OCI-LY7 (cell line): ENCODE measurements around the gene UNC79. TPM values are rescaled to one million over a fixed set of nuclear protein-coding genes. Genes with fewer than 3 reads are reported as not detected.

Source experiments
- BruUV-seq: library from RNA; stranded (reverse); fragments of 400-500 nt; replicated peaks from 2 replicates; lab custom pipeline; 2021; lab: Mats Ljungman, UMichigan
- CTCF ChIA-PET: fragments of 300-600 bp; sonication (Branson Sonifier 250); formaldehyde crosslinking; loops from one replicate; lab custom pipeline; 2022; ENCODE audit warnings: antibody characterized with exemption; ENCODE audit not compliant: unreplicated experiment; lab: Charles Lee
- POLR2A ChIA-PET: fragments of 300-600 bp; sonication (Branson Sonifier 250); formaldehyde crosslinking; loops from one replicate; lab custom pipeline; 2022; ENCODE audit warnings: antibody characterized with exemption; lab: Charles Lee
- DNase-seq: peaks from one replicate; pipeline ENCODE4 v3.0.0-alpha.2; 2015; ENCODE audit warnings: low spot score
- H2AFZ ChIP-seq: fragments of 200-600 bp; sonication (generic), shearing (Covaris generic); 2 replicates; pipeline ENCODE4 v1.6.1; 2014; ENCODE audit warnings: mild to moderate bottlenecking, antibody characterized with exemption, low read length, moderate library complexity
- H3K27ac ChIP-seq: fragments of 200-600 bp; sonication (generic); 2 replicates; pipeline ENCODE4 v1.5.1; 2014; ENCODE audit warnings: mixed run types, low read depth, mild to moderate bottlenecking, moderate library complexity, low read length, inconsistent platforms; ENCODE audit not compliant: poor library complexity, severe bottlenecking
- H3K36me3 ChIP-seq: fragments of 200-600 bp; sonication (generic); 2 replicates; pipeline ENCODE4 v1.6.1; 2014; ENCODE audit warnings: mild to moderate bottlenecking, antibody characterized with exemption, low read length, moderate library complexity, mixed read lengths; ENCODE audit not compliant: insufficient read depth
- H3K4me1 ChIP-seq: fragments of 200-600 bp; sonication (generic); 2 replicates; pipeline ENCODE4 v1.5.1; 2014; ENCODE audit warnings: mild to moderate bottlenecking, low read length; ENCODE audit not compliant: insufficient read depth, poor library complexity, severe bottlenecking
- H3K4me2 ChIP-seq: fragments of 200-600 bp; sonication (generic); 2 replicates; pipeline ENCODE4 v1.6.1; 2014; ENCODE audit warnings: mild to moderate bottlenecking, low read length
- H3K4me3 ChIP-seq: fragments of 200-600 bp; sonication (generic); 2 replicates; pipeline ENCODE4 v1.5.1; 2014; ENCODE audit warnings: mild to moderate bottlenecking, low read depth, low read length; ENCODE audit not compliant: poor library complexity, severe bottlenecking
- H3K79me2 ChIP-seq: fragments of 200-600 bp; sonication (generic); 2 replicates; pipeline ENCODE4 v1.6.1; 2016; ENCODE audit warnings: low read depth, mild to moderate bottlenecking, low read length, moderate library complexity, mixed read lengths; ENCODE audit not compliant: insufficient read depth
- H3K9me2 ChIP-seq: fragments of 200-600 bp; sonication (generic); 2 replicates; pipeline ENCODE4 v1.6.1; 2016; ENCODE audit warnings: mild to moderate bottlenecking, low read length, mixed read lengths; ENCODE audit not compliant: insufficient read depth
- H3K9me3 ChIP-seq: fragments of 200-600 bp; sonication (generic); 2 replicates; pipeline ENCODE4 v1.6.1; 2014; ENCODE audit warnings: mild to moderate bottlenecking, mixed run types, low read length, mixed read lengths
- H4K20me1 ChIP-seq: fragments of 200-600 bp; sonication (generic); 2 replicates; pipeline ENCODE4 v1.6.1; 2014; ENCODE audit warnings: mild to moderate bottlenecking, antibody characterized with exemption, low read length, moderate library complexity, mixed read lengths; ENCODE audit not compliant: insufficient read depth
- CTCF ChIP-seq: fragments of 200-600 bp; sonication (generic); conservative IDR thresholded peaks from 2 replicates; pipeline ENCODE4 v1.5.1; 2014; ENCODE audit warnings: mild to moderate bottlenecking, antibody characterized with exemption, low read length, moderate library complexity, mixed read lengths
- EZH2phosphoT487 ChIP-seq: fragments of 200-600 bp; sonication (generic); IDR thresholded peaks from 2 replicates; pipeline ENCODE4 v1.6.1; 2018; ENCODE audit warnings: low read depth, borderline replicate concordance, mild to moderate bottlenecking, mixed run types, antibody characterized with exemption, low read length, moderate library complexity, mixed read lengths
- intact Hi-C: fragments of 100-400 bp; cut with micrococcal nuclease; formaldehyde crosslinking; loops from one replicate; pipeline ENCODE4 v1.10.0; 2022; ENCODE audit not compliant: unreplicated experiment
- total RNA-seq, 2 experiments: library from RNA; depleted of rRNA in 1 of 2; stranded (reverse); fragments of >200 nt in 1 of 2; shearing (Covaris generic) in 1 of 2; gene quantifications; 2 replicates each; pipeline ENCODE4 v1.2.3, GENCODE V29; 2014 to 2022

UNC79 gene
- total RNA-seq, 2 experiments from 2014 or later: 0.17 to 0.19 TPM

- H4K20me1 ChIP-seq: no peaks in the 10 kb centered on the region
- ChIA-PET POLR2A (interaction anchor here (0.5 kb wide), 1 partner anchor 63 kb away, joined by 8 read pairs; no protein-coding TSS in a partner anchor), CTCF (no interaction called here)
- no peaks in the 10 kb centered on the region for H3K9me2 ChIP-seq
- H3K36me3 ChIP-seq: no peaks in the 10 kb centered on the region
- DNase-seq: no peak
- BruUV-seq: no TSS peak
- no peak overlapping the region for H3K4me3 ChIP-seq
- intact Hi-C loops: no loop called here
- no peak overlapping the region for H2AFZ ChIP-seq
- H3K9me3 ChIP-seq: no peaks in the 10 kb centered on the region
- H3K79me2 ChIP-seq: no peaks in the 10 kb centered on the region
- no peak for TF ChIP-seq EZH2phosphoT487
- TF ChIP-seq CTCF: no peak
- no peak overlapping the region for H3K4me2 ChIP-seq
- no peaks in the 10 kb centered on the region for H3K4me1 ChIP-seq
- H3K27ac ChIP-seq: no peak overlapping the region
Measured at GRCh38 chr14:93729993-93730392, 299.3 kb downstream of the UNC79 start.

- Histone ChIP-seq H3K4me3 (no peak overlapping the region), H2AFZ (no peak overlapping the region), H4K20me1 (no peaks in the 10 kb centered on the region), H3K4me2 (no peak overlapping the region), H3K9me2 (no peaks in the 10 kb centered on the region), H3K36me3 (no peaks in the 10 kb centered on the region), H3K27ac (no peak overlapping the region), H3K4me1 (no peaks in the 10 kb centered on the region), H3K9me3 (no peaks in the 10 kb centered on the region), H3K79me2 (no peaks in the 10 kb centered on the region)
- CTCF ChIA-PET: no interaction called here
- no peak for DNase-seq
- intact Hi-C loops: no loop called here
- no TSS peak for BruUV-seq
- POLR2A ChIA-PET: no interaction called here
- TF ChIP-seq EZH2phosphoT487 (no peak), CTCF (no peak)
Measured at GRCh38 chr14:93731753-93732152, 301.0 kb downstream of the UNC79 start.

GRCh38 chr14:93732524-93732923 lies 301.8 kb downstream of the UNC79 start:
- POLR2A ChIA-PET: no interaction called here
- no peak overlapping the region for H3K4me2 ChIP-seq
- no peak overlapping the region for H3K27ac ChIP-seq
- CTCF ChIA-PET: no interaction called here
- H3K79me2 ChIP-seq: no peaks in the 10 kb centered on the region
- no peaks in the 10 kb centered on the region for H3K9me3 ChIP-seq
- no peaks in the 10 kb centered on the region for H3K9me2 ChIP-seq
- no peaks in the 10 kb centered on the region for H3K36me3 ChIP-seq
- no peak overlapping the region for H2AFZ ChIP-seq
- no TSS peak for BruUV-seq
- H4K20me1 ChIP-seq: no peaks in the 10 kb centered on the region
- H3K4me3 ChIP-seq: no peak overlapping the region
- no peak for DNase-seq
- H3K4me1 ChIP-seq: no peaks in the 10 kb centered on the region
- intact Hi-C loops: no loop called here
- no peak for TF ChIP-seq EZH2phosphoT487
- TF ChIP-seq CTCF: no peak
